HUES6 (cell line): Measurements from ENCODE around the gene GUCD1.
"Not testable (repeated sequence)": the region's sequence is repeated elsewhere in the genome, so short reads cannot be mapped to it uniquely, and the experiment has no call there.

Experiments used
- H3K27ac ChIP-seq: 2 replicates; pipeline ENCODE4 v1.7.0; 2013; ENCODE audit warnings: low read depth, mild to moderate bottlenecking, low read length, inconsistent platforms
- H3K27me3 ChIP-seq: 2 replicates; pipeline ENCODE4 v1.6.1; 2013; ENCODE audit warnings: low read length; ENCODE audit not compliant: control insufficient read depth, insufficient read depth
- H3K36me3 ChIP-seq: 2 replicates; pipeline ENCODE4 v1.6.1; 2013; ENCODE audit warnings: low read length; ENCODE audit not compliant: control insufficient read depth, insufficient read depth
- H3K4me1 ChIP-seq: 2 replicates; pipeline ENCODE4 v1.6.1; 2013; ENCODE audit warnings: low read length; ENCODE audit not compliant: control insufficient read depth, insufficient read depth
- H3K4me3 ChIP-seq: 2 replicates; pipeline ENCODE4 v1.5.1; 2013; ENCODE audit warnings: low read depth, low read length
- H3K9ac ChIP-seq: one replicate; pipeline ENCODE4 v1.6.1; 2013; ENCODE audit warnings: mild to moderate bottlenecking, low read length
- H3K9me3 ChIP-seq: 2 replicates; pipeline ENCODE4 v1.6.1; 2013; ENCODE audit warnings: low read depth, low read length; ENCODE audit not compliant: control insufficient read depth, insufficient read depth

The GUCD1 gene

DNA sequence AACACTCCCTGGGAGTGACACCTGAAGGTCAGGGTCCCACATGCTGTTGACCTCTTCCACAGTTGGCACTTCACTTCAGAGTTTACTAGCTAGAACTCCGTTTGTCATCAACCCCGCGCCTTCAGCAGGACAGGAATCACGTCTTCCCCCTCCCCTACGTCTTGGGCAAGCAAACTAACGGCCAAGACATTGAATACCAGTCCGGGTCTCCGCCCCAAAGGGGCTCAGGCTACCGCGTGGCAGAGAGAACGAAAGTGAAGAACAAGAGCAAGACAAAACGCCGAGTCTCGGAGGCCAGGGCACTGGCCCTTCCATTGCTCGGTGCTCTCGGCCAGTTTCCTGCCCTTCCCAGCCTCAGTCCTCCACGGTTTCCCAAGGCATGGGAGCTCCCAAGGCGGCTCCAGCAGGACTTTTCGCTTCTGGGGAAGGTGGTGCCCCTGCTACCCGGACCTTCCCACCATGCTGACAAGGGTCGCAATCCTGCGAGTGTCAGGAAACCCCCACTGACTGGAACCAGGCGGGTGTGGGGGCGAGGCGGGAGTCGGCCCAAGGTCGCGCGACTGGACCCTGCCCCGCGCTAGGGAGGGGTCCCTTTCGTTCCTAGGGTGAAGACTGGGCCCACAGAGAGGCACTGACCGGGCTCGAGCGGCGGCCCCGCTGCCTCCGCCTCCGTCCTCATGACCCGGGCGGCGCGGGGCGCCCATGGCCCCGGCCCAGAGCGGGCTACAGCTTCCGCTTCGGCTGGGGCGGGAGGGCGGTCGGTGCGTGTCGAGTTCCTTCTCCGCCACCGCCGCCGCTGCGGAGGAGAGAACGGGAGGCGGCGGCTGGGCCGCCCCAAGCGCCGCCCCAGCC, at the start of gene GUCD1:
TSS of gene GUCD1 (minus strand) at position 826 of the 852 bp plus-strand sequence. CDS start at position 679, 147 bp downstream.
- H3K27me3 ChIP-seq, result no peaks in the 10 kb centered on the region
- H3K9ac ChIP-seq, result peak within 1 kb of the TSS; percentile 99
- peaks cover 10% of the 10 kb centered on the region for H3K4me1 ChIP-seq
- peak within 1 kb of the TSS; percentile 100 for H3K4me3 ChIP-seq
- peak within 1 kb of the TSS; percentile 98 for H3K27ac ChIP-seq
- H3K36me3 ChIP-seq, result peaks cover 41% of the 10 kb centered on the region
- H3K9me3 ChIP-seq, result no peaks in the 10 kb centered on the region

DNA sequence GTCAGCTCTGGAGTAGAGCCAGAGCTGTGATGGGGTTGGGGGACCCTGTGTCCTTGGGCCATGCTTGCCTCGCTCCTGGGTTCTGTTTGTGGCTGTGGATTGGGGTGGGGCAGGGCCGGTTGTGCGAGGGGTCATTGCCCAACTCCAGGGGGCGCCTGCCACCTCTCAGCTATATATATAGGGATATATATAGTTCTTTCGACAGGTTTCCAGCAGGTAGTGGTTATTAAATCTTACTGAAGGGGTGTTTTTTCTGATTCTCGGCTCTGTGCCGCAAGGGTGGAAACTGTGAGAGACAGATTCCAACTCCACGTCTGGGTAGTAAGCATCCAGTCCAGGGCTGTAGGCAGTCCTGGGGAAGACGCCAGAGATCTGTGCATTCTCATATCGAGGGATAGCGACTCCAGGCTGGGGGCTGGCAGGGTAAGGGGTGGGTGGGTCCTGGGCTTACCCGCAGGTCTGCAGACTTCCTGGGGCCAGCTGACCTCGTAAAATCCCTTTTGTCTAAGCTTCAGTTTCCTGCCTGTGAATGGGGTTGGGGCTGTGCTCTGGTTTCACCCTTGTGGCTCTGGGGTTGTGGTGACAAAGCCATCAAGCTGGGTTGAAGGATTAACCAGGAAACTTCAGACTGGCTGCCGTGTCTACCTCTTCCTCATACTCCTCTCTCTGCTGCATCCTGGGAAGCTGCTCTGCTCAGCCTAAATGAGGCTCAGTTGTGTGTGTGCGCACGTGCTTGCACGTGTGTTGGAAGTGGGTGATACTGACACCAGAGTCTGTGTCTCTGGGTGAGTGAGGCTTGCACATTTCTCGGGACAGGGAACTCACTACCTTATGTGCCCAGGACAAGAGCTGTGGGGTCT, 49.1 kb upstream of the GUCD1 start:
- not testable (repeated sequence) for H3K36me3 ChIP-seq, H3K27me3 ChIP-seq, H3K27ac ChIP-seq, H3K9me3 ChIP-seq
- H3K4me1 ChIP-seq, result peaks cover 15% of the 10 kb centered on the region
- H3K4me3 ChIP-seq, result peak overlapping the region; percentile 61; the same call in 1 of the 2 replicates
- H3K9ac ChIP-seq, result peak overlapping the region; percentile 44

DNA sequence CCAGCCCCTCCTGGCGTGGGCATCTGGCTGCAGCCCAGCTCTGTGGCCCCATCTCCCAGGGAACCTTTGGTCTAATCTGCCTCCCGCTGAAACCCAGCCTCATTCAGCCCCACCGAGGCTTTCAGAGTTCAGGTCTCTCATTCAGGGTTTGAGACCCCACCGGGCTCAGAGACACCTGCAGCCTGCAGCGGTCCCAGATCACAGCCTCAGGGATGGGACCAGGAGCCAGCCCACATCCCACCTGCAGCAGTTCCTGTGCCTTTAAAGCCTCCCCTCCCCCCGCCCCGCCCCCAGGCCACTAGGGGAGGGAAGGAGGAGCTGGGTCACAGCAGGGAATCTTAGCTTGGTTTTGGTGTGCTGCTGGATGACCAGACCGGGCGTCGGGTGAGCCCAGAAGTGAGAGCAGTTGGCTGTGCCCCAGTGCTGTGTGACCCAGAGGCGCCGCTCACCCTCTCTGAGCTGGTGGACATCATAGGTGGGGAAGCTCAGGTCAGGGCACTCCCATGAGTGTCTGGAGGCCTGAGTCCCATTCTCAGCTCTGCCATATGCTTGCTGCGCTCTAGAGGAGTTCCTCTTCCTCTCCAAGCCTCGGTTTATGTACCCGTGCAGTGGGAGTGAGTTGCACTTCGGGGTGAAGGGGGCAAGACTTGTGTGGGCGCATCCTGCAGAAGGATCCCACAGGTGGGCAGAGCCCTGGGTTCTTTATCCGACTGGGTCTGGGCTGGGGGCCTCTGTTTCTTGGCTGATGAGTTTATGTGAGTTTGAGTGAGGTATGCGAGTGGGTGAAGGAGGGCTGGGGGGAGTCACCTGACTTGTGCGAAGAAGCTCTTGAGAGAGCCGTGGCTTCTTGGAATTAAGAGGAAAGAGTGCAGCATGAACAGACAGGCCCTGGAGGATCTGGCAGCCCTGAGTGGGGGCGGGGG, 48.2 kb upstream of the GUCD1 start, which contains the start of gene GGT1:
TSS of gene GGT1 (plus strand) at position 347 of the 923 bp plus-strand sequence. CDS start 7,889 bp downstream, outside the sequence.
- not testable (repeated sequence) for H3K27ac ChIP-seq, H3K36me3 ChIP-seq, H3K27me3 ChIP-seq, H3K9me3 ChIP-seq
- H3K4me1 ChIP-seq, result peaks cover 15% of the 10 kb centered on the region
- peak within 1 kb of the TSS; percentile 61 for H3K4me3 ChIP-seq
- peak within 1 kb of the TSS; percentile 59 for H3K9ac ChIP-seq

DNA sequence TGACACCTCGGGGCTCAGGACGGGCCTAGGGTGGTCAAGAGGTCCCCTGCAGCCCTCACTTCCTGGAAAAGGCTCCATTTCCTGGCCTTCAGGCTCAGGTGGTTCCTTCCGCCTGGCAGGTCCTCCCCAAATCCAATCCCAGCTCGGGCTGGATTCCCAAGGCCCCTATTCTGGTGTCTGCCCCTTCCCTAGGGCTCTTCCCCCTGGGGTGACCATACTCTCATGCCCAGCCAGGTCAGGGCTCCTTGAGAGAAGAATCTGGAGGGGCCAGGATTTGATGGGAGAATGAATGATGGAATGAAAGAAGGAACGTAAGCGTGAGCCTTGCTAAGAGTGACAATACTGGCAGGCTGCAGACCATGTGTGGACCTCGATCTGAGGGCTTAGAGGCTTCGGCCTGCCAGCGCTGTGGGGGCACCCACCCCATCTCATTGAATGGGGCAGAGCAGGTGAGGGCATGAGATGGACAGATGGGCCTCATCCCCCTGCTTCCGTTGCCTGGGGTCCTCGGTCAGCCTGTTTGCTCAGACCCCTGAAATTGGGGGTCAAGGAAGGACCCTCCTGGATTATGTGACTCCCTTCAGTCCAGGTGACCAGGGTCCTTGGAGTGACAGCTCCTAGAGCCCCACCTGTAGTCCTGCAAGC, 47.3 kb upstream of the GUCD1 start:
- not testable (repeated sequence) for H3K4me3 ChIP-seq, H3K9me3 ChIP-seq, H3K36me3 ChIP-seq, H3K9ac ChIP-seq, H3K27me3 ChIP-seq, H3K27ac ChIP-seq
- H3K4me1 ChIP-seq, result peaks cover 15% of the 10 kb centered on the region

DNA sequence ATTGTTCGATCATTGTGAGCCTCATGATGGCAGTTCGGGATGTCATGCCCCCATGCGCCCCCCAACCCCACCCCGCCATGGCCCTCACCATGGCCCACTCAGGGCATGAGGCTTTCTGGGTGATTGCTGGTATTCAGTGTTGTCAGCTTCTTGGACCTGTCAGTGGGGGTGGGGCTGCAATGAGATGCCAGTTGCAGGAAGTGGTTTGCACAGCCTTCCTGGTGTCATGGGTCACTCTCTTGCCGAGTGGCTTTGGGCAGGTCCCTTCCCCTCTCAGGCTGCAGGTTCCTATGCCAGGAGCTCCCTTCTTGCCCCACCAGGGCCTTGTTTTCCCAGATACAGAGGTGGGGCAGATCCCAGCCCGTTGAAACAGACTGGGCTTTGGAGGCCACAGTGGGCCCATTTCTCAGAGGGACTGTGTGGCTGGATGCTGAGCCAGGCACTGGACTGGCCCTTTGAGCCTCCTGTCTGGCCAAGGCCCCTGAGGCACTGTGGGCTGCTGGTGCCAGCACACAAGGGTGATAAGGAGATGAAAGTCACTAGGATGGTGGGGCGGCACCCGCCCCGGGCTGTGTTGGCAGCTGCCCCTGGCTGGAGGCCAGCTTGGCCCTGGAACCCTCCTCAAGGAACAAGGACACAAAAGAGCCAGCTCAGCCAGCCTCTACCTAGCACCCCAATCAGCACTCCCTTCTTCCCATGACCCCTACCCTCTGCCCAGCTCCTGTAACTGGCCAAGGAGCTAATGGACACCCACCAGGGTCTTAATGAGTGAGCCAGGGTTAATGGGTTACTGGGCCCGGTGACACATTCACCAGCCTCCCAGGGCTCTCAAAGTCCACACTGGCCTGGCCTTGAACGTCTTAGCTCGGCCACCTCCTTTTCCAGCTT, 46.5 kb upstream of the GUCD1 start:
- no peaks in the 10 kb centered on the region for H3K27me3 ChIP-seq
- H3K4me1 ChIP-seq, result peaks cover 15% of the 10 kb centered on the region
- no peak overlapping the region for H3K4me3 ChIP-seq
- H3K27ac ChIP-seq, result no peak overlapping the region
- H3K9ac ChIP-seq, result no peak overlapping the region
- no peaks in the 10 kb centered on the region for H3K36me3 ChIP-seq
- no peaks in the 10 kb centered on the region for H3K9me3 ChIP-seq

DNA sequence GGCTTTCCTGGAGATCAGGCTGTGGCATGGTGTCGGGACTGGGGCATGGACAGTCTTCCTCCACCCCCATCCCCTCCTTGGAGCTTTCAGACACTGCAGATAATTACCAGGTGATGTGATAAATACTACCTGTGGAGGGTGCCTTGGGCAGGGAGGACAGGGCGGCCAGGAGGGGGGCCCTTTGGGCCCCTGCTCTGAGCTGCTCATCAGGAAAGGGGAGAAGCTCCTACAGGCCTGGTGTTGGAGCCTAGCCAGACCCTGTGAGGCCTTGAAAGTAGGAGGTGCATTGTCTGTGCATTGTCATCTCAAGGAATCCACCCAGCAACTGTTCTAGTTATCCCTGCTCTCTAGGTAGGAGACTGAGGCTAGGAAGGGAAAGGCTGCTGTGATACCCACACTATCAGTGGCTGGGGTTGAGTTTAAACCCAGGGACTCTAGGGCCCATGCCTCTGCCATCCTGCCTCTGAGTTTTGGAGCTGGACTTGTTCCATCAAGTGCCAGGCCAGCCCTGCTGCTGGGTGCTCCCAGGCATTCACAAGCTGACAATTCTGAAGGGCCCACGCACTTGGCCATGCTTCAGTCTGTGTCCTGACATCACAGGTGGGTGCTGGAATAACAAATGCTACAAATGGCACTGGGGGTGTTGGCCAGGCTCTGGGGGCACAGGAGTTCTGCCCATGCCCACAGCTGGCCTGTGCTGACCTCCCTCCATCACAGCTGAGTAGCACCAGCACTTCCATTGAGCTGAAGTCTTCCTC, 45.2 kb upstream of the GUCD1 start:
- not testable (repeated sequence) for H3K36me3 ChIP-seq, H3K9me3 ChIP-seq, H3K4me3 ChIP-seq, H3K27me3 ChIP-seq, H3K9ac ChIP-seq, H3K27ac ChIP-seq
- H3K4me1 ChIP-seq, result peaks cover 15% of the 10 kb centered on the region

DNA sequence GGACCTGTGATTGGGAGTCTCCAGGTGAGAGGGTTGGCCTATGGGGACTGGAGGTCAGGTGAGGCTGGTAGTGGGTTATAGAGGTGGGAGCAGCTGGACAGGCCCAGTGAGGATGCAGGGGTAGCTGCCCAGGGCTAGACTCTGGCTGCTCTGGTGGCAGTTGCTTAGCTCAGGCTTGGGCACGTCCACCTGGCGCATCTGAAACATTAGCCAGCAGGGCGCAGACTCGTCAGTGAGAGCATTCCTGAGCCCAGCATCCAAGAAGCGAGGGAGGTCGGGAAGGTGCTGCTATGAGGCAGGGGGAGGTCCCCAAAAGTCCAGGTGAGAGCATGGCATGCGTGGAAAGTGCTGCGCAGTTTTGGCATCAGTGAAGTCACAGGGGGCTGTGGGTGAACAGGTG, 44.6 kb upstream of the GUCD1 start:
- Histone ChIP-seq H3K36me3 (no peaks in the 10 kb centered on the region), H3K27me3 (no peaks in the 10 kb centered on the region), H3K9ac (no peak overlapping the region), H3K4me3 (no peak overlapping the region), H3K4me1 (peaks cover 19% of the 10 kb centered on the region), H3K9me3 (no peaks in the 10 kb centered on the region), H3K27ac (no peak overlapping the region)

DNA sequence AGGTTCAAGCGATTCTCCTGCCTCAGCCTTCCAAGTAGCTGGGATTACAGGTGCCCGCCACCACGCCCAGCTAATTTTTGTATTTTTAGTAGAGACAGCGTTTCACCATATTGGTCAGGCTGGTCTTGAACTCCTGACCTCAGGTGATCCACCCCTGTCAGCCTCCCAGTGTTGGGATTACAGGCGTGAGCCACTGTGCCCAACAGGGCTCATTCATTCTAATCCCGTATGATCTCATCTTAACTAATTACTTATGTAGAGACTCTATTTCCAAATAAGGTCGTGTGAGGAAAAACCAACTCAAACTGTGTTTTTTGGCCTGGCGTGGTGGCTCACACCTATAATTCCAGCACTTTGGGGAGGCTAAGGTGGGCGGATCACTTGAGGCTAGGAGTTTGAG, 42.1 kb upstream of the GUCD1 start:
- H3K27me3 ChIP-seq, H3K36me3 ChIP-seq, H3K9ac ChIP-seq, H3K27ac ChIP-seq, H3K9me3 ChIP-seq, H3K4me3 ChIP-seq: not testable (repeated sequence)
- H3K4me1 ChIP-seq, result peaks cover 28% of the 10 kb centered on the region

DNA sequence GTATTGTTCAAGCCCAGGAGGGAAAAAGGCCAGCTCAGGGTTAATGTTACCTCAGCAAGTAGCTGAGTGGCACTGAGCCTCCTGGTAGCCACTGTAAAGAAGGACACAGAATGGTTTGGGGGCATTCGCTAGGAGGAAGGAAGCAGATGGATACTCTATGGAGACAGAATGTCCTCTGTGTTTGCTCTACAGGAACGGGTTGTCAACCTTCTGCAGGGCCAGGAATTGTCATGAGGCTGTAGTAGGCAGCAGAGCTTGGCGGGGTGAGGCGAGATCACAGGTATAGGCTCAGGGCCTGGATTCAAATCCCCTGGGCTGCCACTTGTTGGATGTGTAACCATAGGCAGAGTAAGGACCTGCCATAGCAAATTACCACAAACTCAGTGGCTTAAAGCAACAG, 40.9 kb upstream of the GUCD1 start:
- Histone ChIP-seq H3K36me3 (no peaks in the 10 kb centered on the region), H3K27ac (no peak overlapping the region), H3K4me3 (no peak overlapping the region), H3K4me1 (peaks cover 29% of the 10 kb centered on the region), H3K9me3 (no peaks in the 10 kb centered on the region), H3K27me3 (no peaks in the 10 kb centered on the region), H3K9ac (no peak overlapping the region)
